Lower lobe of right lung (tissue), 2 donors: Measurements from ENCODE around the gene VSNL1. TPM values are rescaled to one million over a fixed set of nuclear protein-coding genes. Genes with fewer than 3 reads are reported as not detected.

ENCODE experiments used
- ATAC-seq, 2 donors: fragments of 200-7000 bp; cut with Tn5 transposase; one replicate each; pipeline ENCODE4 v1.9.1; 2020 to 2022; ENCODE audit warnings: mild to moderate bottlenecking in 2 of 2, moderate library complexity in 2 of 2
- DNase-seq: peaks from one replicate; pipeline ENCODE4 v3.0.0-alpha.2; 2020
- H3K27ac ChIP-seq: fragments of 200-600 bp; one replicate; pipeline ENCODE4 v1.8.0; 2022
- H3K27me3 ChIP-seq: fragments of 200-600 bp; one replicate; pipeline ENCODE4 v1.8.0; 2022; ENCODE audit warnings: low read depth
- H3K36me3 ChIP-seq: fragments of 200-600 bp; one replicate; pipeline ENCODE4 v1.8.0; 2022; ENCODE audit warnings: mild to moderate bottlenecking
- H3K4me1 ChIP-seq: fragments of 200-600 bp; one replicate; pipeline ENCODE4 v1.8.0; 2022
- H3K4me3 ChIP-seq: fragments of 200-600 bp; one replicate; pipeline ENCODE4 v1.8.0; 2022; ENCODE audit warnings: mild to moderate bottlenecking
- H3K9me3 ChIP-seq: fragments of 200-600 bp; one replicate; pipeline ENCODE4 v1.8.0; 2022
- CTCF ChIP-seq: fragments of 200-600 bp; IDR thresholded peaks from one replicate; pipeline ENCODE4 v1.8.0; 2022; ENCODE audit warnings: antibody characterized with exemption, mild to moderate bottlenecking
- intact Hi-C: fragments of 100-400 bp; cut with DNase I; formaldehyde crosslinking; loops from one replicate; pipeline ENCODE4 v1.11.0; 2022
- total RNA-seq: library from RNA; stranded (reverse); fragmentation: NEBNext Ultra II Directional; extraction: Animal tissue kit (Norgen Biotek cat#: 25700); gene quantifications from one replicate; pipeline ENCODE4 v1.2.1, GENCODE V29; 2021
- donor health status: DM: no; HTN: yes; CAD: no; lungs with severe emphysema.

The VSNL1 gene
- total RNA-seq, 1 donor from 2014 or later = 1.6 TPM

DNA sequence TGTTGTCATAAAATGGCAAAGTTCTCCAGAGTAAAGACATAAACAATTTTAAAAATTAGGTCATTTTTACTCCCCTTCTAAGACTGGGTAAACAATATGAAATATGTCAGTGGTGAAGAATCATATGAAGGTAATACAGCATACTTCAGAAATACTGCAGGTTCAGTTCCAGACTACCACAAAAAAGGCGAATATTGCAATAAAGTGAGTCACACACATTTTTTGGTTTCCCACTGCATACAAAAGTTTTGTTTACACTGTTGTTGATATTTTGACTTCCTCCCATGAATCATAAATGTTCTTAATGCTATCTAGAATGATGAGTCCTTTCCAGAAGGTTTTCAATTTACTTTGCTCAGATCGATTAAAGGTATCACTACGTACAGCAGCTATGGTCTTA lies 139.6 kb downstream of the VSNL1 start:
- Histone ChIP-seq H3K27me3 (no peaks in the 10 kb centered on the region), H3K9me3 (no peaks in the 10 kb centered on the region), H3K27ac (no peak overlapping the region), H3K4me1 (no peaks in the 10 kb centered on the region), H3K4me3 (no peak overlapping the region), H3K36me3 (peaks cover 53% of the 10 kb centered on the region)
- DNase-seq = no peak
- no peak for TF ChIP-seq CTCF
- ATAC-seq = no peak
- intact Hi-C loops = no loop called here

DNA sequence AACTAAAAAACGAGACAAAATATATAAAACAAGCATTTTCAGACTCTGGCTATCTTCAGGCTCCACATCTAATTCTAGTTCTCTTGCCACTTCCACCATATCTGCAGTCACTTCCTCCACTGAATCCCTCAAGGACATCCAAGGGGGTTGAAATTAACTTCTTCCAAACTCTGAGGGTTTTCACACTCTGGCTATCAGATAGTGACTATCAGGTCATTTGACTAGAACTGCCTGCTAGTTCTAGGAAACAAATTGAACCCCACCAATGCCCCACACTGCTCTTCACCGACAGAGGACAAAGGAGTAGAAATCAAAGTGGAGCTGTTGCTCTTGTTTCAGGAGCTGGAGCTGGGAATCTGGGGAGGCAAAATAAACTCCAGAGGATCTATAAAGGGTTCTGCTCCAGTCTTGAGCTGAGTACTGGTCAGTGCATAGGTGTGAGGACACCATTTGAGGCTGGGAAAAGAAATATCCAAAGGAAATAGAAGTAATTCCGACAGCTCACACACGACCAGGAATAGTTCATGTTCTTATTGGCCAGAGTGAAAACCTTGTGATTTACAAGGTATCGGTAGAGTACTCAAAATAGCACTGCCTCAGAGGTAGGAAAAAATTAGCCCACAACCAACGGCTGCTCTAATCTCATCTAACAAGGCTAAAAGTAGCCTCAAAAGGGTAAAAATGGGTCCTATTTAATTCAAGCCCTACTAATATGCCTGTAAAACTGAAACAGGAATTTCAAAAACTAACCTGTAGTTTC lies 141.8 kb downstream of the VSNL1 start:
- Histone ChIP-seq H3K27ac (no peak overlapping the region), H3K4me1 (no peaks in the 10 kb centered on the region), H3K9me3 (no peaks in the 10 kb centered on the region), H3K27me3 (no peaks in the 10 kb centered on the region), H3K4me3 (no peak overlapping the region), H3K36me3 (peaks cover 55% of the 10 kb centered on the region)
- ATAC-seq (no peak), DNase-seq (no peak)
- no peak for TF ChIP-seq CTCF
- intact Hi-C loops = no loop called here

GRCh38 chr2:17683981-17684380 lies 143.5 kb downstream of the VSNL1 start:
- Histone ChIP-seq H3K27me3 (no peaks in the 10 kb centered on the region), H3K4me3 (no peak overlapping the region), H3K4me1 (no peaks in the 10 kb centered on the region), H3K9me3 (no peaks in the 10 kb centered on the region), H3K27ac (no peak overlapping the region), H3K36me3 (peaks cover 59% of the 10 kb centered on the region)
- no peak for TF ChIP-seq CTCF
- DNase-seq = no peak
- intact Hi-C loops = no loop called here
- ATAC-seq = no peak

DNA sequence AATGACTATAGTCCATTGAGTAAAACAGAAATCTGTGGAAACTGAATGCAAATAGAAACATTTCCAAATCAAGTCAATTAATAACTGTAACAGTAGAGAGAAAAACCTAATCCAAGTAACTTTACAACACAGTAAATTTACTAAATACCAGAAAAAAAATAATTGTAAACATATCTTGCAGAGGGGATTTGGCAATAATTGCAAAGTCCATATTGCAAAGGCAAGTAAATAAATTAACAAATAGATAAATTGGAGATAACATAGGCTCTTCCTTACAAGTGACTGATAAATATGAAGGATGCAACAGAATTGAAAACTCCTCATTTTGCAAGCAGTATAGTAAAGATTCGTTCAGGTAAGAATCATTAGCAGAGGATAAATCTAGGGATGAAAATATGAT lies 148.1 kb downstream of the VSNL1 start:
- H3K4me3 ChIP-seq = no peak overlapping the region
- no peak overlapping the region for H3K27ac ChIP-seq
- no peak for ATAC-seq
- H3K4me1 ChIP-seq = no peaks in the 10 kb centered on the region
- H3K27me3 ChIP-seq = no peaks in the 10 kb centered on the region
- TF ChIP-seq CTCF = no peak
- H3K9me3 ChIP-seq = no peaks in the 10 kb centered on the region
- DNase-seq = no peak
- intact Hi-C loops = no loop called here
- peaks cover 45% of the 10 kb centered on the region for H3K36me3 ChIP-seq

DNA sequence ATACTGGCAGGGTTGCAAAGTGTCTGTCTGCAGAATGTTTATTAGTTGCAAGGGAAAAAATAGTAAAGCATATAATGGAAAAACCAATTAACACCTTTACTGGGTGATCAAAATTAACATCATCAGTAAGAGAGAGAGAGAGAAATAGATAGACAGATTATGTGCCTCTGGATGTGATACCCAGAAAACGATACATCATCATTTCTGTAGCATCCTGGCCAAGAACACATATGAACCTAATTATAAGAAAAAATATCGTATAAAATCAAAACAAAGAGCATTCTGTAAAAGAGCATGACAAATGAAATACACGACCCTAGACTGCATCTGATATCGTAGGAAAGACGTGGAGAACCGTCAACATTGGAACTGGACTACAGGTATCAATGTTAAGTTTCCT lies 148.5 kb downstream of the VSNL1 start:
- Histone ChIP-seq H3K4me3 (no peak overlapping the region), H3K9me3 (no peaks in the 10 kb centered on the region), H3K27me3 (no peaks in the 10 kb centered on the region), H3K36me3 (peaks cover 46% of the 10 kb centered on the region), H3K4me1 (no peaks in the 10 kb centered on the region), H3K27ac (no peak overlapping the region)
- no peak for DNase-seq
- intact Hi-C loops = no loop called here
- no peak for ATAC-seq
- no peak for TF ChIP-seq CTCF
